GM23248 (cell line): Measurements from ENCODE around the gene ANXA5.

Source experiments
- EZH2 ChIP-seq: fragments of 200-600 bp; sonication (generic); IDR thresholded peaks from 2 replicates; pipeline ENCODE4 v1.6.1; 2018; ENCODE audit warnings: antibody characterized with exemption, mild to moderate bottlenecking; ENCODE audit not compliant: insufficient read depth, poor library complexity, severe bottlenecking
- EZH2phosphoT487 ChIP-seq: fragments of 200-600 bp; sonication (generic); IDR thresholded peaks from 2 replicates; pipeline ENCODE4 v1.6.1; 2018; ENCODE audit warnings: antibody characterized with exemption, moderate library complexity, mild to moderate bottlenecking, low read depth; ENCODE audit not compliant: insufficient read depth

GRCh38 chr4:121675715-121676114 lies 21.1 kb downstream of the ANXA5 start:
- TF ChIP-seq EZH2phosphoT487 (no peak), EZH2 (no peak)
